HG03108 (cell line): Measurements from ENCODE around the gene RAB33B.

ENCODE experiments used
- ATAC-seq: cut with Tn5 transposase; IDR thresholded peaks from one replicate; pipeline ENCODE4 v1.9.1; 2021; ENCODE audit warnings: moderate library complexity; ENCODE audit not compliant: unreplicated experiment

RAB33B gene

DNA sequence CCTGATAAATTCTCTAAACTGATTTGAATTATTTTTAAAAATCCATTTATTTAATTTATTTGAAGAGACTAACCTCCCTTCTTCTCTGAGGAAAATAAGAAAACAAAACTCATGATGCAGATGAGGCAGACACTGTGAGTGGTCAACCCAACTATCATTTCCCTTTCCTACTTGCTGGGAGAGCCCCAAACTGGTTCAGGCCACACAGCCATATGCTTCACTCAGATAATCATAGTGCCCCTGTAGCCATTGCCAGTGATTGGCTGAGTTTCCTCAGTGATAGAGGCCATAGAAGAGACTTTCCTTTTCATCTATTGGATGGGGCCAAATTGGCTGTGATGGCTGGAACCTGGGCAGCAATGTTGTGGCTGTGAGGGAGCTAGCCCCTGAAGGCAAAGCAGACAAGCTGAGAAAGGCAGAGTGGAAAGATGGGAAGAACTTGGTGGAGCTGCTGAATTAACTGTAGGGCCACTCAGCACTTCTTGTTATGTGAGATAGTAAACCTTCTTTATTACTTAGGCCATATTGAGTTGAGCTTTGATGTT is 49.8 kb downstream of the RAB33B start:
- ATAC-seq, result no peak

DNA sequence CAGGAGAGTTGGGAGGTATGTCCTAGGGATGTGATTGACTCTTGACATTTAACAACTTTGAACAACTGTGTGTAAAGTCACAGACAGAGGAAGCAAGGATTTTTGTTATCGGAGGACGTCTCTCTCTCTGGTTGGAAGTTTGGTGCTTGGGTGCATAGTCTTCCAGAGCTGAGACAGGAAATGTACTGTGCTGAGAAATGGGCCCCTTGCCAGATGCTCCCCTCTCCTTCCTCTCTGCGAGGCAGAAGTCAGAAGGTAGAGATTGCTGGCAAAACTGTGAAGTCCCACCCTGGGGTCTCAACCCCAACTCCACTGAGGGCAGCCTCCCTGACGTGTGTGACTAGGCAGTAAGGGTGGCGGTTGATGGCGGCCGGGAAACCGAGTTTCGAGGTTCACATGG is 52.9 kb downstream of the RAB33B start:
- no peak for ATAC-seq

DNA sequence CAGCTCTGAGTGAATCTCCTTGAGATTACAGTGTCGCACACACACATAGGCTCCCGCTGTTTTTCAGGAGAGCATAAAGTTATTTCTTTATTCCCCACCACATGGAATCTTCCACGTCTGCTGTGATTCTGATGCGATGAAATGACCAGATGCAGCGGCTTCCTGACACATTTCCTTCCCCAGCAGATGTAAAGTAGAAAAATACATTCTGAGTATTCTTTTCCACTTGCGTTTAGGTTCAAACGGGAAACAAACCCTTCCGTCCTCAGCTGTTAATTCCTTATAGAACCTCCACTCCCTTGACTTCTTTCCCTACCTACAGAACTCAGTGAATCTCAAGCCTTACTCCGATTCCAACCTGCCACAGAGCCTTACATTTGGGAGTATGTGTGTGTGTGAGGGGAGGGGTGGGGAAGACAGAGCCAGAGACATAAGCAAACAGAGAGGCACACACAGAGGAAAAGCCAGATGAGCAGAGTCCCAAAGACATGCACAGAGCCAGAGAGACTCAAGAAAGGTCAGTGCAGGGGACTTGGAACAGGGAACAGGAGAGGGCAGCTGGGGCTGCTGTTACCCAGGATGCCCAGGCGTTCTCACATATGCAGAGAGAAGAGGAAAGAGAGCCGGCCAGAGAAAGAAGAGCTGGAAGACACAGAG is 54.8 kb downstream of the RAB33B start:
- ATAC-seq, result no peak

DNA sequence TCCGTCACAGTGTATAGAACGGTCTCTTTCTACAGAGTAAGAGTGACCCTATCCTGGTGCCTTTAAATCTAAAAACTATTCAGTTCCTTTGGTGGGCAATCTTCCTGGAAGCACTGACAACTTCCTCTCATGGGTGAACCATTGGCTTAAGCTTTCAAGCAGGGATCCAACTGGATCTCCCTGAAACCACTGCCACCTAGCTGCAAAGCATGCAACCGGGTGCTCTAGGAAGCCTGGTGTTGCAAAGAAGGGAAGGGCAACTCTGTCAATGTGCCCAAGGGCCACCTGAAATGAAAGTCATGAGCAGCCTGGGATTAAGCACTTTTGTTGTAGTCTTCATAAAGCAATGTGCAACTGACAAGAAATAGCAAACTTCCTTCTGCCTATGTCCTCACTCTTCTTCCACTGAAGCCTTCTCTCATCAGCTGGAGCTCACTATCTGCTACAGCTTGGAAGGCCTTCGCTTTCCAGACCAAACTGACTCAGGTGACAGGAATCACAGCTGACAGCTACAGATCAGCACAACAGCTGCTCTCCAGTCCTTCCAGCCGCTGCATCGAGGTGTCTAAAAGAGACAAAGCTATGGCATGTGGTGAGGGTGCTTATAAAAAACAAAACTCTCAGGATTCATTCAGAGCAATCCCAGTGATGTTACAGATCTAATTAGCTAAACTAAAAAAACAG is 55.9 kb downstream of the RAB33B start:
- ATAC-seq, result no peak

- ATAC-seq, result no peak
Measured at GRCh38 chr4:139511320-139511719, 57.4 kb downstream of the RAB33B start.

- no peak for ATAC-seq
Measured at GRCh38 chr4:139514382-139515059, 60.6 kb downstream of the RAB33B start.

- no peak for ATAC-seq
Measured at GRCh38 chr4:139515531-139515958, 61.6 kb downstream of the RAB33B start.

DNA sequence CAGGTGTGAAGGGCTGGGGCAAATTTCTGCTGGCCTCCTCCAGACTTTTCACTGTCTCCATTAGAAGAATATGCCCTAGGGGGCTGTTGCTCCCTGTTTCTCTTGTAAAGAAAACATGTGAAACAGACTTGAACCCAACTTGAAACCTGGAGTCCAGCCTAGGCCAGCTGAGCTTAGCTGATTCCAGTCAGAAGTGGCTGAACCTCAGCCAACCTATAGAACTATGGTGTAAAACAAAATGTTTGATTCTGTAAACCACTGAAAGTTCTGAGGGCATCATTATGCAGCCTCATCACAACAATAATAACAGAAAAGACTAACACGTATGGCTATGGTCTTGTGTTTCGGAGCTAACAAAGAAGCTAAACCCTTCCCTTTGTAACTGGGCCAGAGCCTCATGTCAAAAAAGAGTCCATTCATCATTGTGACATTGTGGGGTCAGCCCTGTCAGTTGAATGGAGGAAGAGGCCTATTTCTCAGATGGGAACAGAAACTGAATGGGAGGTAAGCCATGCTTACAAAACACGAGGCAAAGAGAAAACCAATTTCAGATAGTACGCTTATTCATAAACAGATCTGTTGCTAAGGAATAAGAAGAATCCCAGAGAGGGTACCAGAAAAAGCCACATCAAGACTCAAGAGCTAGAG is 68.0 kb downstream of the RAB33B start:
- ATAC-seq, result no peak

DNA sequence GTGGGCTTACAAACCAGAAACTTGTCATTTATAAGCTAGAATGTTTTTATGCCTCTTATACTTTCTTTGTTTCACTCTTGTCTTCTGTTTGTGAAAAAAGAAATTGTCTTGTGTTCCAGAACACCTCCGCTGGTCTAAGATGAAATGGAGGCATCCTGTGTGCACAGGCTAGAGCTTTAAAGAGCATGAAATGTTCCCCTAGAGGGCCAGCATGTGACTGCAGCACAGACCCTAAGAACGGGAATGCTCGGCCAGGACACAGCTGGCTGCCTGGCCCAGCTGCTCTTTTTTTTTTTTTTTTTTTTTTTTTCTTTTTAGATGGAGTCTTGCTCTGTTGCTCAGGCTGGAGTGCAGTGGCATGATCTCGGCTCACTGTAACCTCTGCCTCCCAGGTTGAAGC is 68.5 kb downstream of the RAB33B start:
- no peak for ATAC-seq

DNA sequence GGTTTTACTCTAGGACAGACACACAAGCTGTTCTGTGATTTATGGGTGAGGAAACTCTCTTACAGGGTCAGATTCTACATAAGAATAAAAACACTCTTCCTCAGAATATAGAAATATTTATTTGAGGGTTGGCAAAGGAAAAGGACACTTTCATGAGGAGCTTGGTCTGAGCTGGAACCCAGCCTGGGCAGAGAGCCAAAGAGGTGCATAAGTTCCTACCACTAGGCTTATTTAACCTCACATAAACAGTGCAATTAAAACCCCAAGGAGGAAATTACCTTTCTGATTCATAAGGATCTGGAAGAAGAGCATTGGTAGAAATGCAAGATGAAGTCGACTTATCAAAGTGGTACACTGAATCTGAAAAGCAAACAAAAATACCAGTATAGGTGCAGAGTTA is 69.2 kb downstream of the RAB33B start:
- no peak for ATAC-seq

DNA sequence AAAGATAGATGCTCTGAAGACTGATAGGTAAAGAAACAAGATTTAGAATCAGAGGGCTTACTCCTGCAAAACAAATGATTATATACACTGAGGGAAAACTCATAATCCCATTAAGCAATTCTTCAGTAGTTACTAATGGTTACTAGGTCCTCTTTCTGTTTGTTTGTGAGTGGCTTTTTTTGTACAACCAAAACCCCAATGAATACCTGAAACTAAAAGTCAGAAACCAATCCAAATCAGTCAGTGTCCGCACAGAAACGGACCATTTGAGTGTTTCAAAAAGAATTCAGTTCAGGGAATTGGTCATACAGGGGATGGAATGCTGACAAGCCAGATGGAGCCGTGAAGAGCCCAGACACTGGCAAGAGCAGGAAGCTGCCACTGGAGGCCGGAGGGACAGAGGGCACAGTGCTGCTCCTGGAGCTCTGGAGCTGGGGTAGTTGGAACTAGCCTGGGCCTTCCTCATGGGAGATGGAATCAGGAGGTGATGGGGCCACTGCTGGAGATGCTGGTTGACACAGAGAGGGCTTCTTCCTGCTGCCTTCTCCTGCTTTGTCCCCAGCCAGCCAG is 70.2 kb downstream of the RAB33B start:
- no peak for ATAC-seq

- no peak for ATAC-seq
Measured at GRCh38 chr4:139525414-139525813, 71.5 kb downstream of the RAB33B start.
